AG09309 (cell line): ENCODE data around the gene ROR2.

Experiments used
- DNase-seq: peaks from one replicate; pipeline ENCODE4 v3.0.0-alpha.2; 2010; ENCODE audit warnings: low read depth
- H3K4me3 ChIP-seq: 2 replicates; pipeline ENCODE4 v1.5.1; 2011; ENCODE audit warnings: mild to moderate bottlenecking, low read depth, low read length, moderate library complexity; ENCODE audit not compliant: control insufficient read depth
- TF ChIP-seq, protein P1 (sequence below): IDR thresholded peaks from 2 replicates; pipeline ENCODE4 v1.5.1; 2011; ENCODE audit warnings: mild to moderate bottlenecking, low read depth, low read length, inconsistent platforms; ENCODE audit not compliant: insufficient read depth, control insufficient read depth; ENCODE audit errors: missing control alignments

Gene ROR2

DNA sequence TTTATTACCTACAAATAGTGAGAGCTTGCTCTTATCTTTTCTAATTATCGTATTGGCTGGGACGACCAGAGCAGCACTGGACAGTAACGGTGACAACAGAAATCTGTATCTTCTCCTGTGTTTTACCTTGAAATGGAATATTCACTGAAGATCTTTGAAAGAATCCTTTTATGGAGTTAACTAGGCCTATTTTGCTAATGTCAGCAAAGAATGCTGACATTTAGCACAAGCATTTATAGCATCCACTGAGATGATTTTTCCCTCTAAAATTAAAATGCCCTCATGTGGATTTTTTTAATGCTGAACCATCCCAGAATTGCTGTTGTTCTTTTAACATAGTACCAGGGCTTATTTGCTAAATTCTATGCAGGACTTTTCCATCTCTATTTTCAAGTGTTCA, 59.4 kb downstream of the ROR2 start:
- H3K4me3 ChIP-seq, result no peak overlapping the region
- no peak for DNase-seq
- TF ChIP-seq, protein P1, sequence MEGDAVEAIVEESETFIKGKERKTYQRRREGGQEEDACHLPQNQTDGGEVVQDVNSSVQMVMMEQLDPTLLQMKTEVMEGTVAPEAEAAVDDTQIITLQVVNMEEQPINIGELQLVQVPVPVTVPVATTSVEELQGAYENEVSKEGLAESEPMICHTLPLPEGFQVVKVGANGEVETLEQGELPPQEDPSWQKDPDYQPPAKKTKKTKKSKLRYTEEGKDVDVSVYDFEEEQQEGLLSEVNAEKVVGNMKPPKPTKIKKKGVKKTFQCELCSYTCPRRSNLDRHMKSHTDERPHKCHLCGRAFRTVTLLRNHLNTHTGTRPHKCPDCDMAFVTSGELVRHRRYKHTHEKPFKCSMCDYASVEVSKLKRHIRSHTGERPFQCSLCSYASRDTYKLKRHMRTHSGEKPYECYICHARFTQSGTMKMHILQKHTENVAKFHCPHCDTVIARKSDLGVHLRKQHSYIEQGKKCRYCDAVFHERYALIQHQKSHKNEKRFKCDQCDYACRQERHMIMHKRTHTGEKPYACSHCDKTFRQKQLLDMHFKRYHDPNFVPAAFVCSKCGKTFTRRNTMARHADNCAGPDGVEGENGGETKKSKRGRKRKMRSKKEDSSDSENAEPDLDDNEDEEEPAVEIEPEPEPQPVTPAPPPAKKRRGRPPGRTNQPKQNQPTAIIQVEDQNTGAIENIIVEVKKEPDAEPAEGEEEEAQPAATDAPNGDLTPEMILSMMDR, result no peak

DNA sequence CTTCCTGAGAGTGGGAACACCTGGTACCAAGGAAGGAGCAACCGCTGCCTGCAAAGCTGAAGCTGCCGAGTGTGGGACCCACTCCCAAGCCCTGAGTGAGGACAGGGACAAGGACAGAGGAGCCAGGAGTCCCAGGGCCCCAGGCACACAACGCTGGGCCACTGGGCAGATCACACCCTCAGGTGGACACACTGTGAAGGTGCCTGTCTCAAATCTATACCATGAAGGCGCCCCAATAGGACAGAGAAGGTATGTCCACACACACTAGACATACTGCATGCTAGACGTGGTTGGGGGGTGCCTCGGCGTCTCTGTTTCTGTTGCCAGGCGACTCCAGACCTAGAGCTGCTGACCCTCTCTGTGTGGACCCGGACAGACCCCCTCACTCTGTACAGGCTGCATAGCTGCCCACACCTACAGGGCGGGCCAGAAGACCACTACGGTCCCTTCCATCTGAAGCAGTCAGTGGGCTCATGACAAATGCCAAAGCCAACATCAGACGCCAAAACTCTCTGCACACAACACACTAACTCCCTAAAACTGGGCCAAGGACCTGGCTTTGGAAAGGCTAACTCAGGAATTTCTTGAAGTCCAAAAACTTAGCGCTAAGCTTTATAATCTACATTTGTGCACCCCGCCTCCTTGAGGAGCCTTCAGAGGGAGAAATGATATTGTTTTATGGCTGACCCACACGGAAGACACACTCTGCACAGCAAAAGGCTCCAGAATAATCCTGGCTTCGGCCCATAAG, 60.7 kb downstream of the ROR2 start:
- TF ChIP-seq, protein P1, result no peak
- H3K4me3 ChIP-seq, result no peak overlapping the region
- no peak for DNase-seq

- DNase-seq, result no peak
- H3K4me3 ChIP-seq, result no peak overlapping the region
- TF ChIP-seq, protein P1, result no peak
Observed at GRCh38 chr9:91886414-91887076, 63.5 kb downstream of the ROR2 start.

- H3K4me3 ChIP-seq, result no peak overlapping the region
- TF ChIP-seq, protein P1, result no peak
- no peak for DNase-seq
Observed at GRCh38 chr9:91885746-91886413, 64.1 kb downstream of the ROR2 start.

DNA sequence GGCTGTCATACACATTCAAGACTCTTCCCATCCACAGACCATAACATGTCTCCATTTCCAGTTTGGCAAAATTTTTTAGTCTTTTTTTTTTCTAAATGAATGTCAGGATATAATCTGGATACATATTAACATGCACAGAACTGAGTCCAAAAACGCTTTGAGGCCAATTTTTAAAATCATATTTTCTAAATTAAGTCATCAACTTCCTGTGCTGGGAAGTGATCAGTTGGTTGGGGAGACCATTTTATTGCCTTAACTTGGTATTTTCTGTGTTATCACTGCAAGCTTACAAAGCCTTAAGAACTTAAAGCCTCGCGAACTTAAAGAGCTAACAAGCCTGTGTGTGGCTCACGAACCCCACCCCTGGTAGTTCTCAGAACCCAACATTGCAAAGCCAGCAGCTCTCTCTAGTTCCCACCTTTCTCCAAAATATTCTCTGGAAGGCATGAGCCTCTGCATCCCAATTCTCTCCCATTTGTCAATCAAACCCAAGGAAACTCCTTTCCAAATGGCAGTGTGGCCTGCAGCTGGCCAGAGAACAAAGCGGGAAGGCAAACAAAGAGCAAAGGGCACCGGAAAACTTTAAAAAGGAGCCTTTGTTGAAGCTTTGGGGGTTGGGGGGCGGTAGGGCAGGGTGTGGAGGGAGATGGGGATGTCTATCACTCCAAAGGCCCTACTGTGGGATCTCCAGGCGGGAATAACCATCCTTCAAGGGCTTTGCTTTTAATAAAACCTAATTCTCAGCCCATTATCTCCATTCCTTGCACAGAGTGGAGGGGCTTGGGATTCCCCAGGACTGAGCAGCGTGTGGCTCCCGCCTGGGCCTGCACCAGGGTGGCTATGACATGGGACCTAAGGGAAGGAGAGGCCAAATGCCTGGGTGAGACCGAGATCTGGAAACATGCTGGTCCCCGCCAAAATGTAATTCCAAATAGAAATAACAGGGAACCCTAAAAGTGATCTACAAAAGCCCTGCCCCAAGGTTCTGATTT, 65.0 kb downstream of the ROR2 start:
- peak; percentile 46 for DNase-seq
- H3K4me3 ChIP-seq, result no peak overlapping the region
- TF ChIP-seq, protein P1, result no peak

DNA sequence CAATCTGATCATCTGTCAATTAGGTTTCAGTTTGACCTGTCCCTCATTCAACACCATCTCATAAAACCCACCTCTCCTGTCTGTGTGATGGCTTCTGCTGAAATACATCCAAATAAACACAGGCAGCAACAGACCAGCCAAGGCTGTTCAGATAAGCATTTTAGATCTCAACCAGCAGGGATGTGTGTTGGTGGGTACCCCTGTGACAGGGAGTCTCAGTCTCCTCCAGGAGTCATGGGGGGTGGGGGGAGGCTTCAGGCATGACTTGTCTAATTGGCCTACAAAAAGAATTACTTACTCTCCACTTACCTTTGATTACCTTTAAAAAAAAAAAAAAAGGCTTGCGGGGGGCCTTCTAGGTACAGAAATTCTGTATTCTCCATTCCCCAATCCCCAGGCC, 65.9 kb downstream of the ROR2 start:
- H3K4me3 ChIP-seq, result no peak overlapping the region
- DNase-seq, result no peak
- TF ChIP-seq, protein P1, result no peak
